HG03159 (cell line): Measurements from ENCODE around the gene PRKAG1.
"Not testable (repeated sequence)": the region's sequence is repeated elsewhere in the genome, so short reads cannot be mapped to it uniquely, and the experiment has no call there.

ENCODE experiments used
- ATAC-seq: cut with Tn5 transposase; IDR thresholded peaks from one replicate; pipeline ENCODE4 v1.9.1; 2021; ENCODE audit warnings: mild to moderate bottlenecking, moderate library complexity; ENCODE audit not compliant: unreplicated experiment

The PRKAG1 gene

GRCh38 chr12:49018261-49019119, at the start of gene PRKAG1:
TSS of gene PRKAG1 (minus strand) at chr12:49018776. CDS start at chr12:49018740, 36 bp downstream.
- ATAC-seq, result peak; percentile 87

- no peak for ATAC-seq
Observed at GRCh38 chr12:49066120-49066519, 47.5 kb upstream of the PRKAG1 start.

DNA sequence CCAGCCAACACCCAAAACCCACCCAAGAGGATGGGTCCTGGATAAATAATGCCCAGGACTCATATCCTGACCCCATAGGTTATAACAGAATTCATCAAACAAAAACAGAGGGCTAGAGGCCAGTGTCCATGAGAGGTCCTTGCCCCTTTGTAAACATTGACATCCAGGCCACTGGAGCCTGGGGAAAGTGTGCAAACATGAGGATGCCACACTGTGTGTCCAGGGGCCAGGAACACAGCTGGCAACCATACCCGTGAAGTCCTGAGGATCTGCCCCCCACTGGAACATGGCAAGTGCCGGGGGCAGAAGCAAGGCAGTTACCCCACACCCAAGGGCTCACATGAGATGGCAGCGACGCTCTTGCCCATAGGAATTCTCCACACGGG, 46.2 kb upstream of the PRKAG1 start:
- ATAC-seq, result no peak

DNA sequence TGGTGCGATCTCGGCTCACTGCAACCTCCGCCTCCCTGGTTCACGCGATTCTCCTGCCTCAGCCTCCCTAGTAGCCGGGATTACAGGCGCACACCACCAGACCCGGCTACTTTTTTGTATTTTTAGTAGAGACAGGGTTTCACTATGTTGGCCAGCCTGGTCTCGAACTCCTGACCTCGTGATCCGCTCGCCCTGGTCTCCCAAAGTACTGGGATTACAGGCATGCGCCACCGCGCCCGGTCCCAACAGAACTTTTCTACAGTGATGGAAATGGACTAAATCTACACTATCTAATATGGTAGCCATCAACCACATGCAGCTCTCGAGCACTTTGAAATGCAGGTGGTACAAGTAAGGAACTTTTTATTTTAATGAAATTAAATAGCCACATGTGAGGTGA, 43.3 kb upstream of the PRKAG1 start:
- ATAC-seq, result not testable (repeated sequence)

- no peak for ATAC-seq
Observed at GRCh38 chr12:49061157-49061650, 42.6 kb upstream of the PRKAG1 start.

GRCh38 chr12:49060237-49061156, 41.9 kb upstream of the PRKAG1 start, which contains the start of gene KMT2D:
TSS of gene KMT2D (minus strand) at chr12:49060794. CDS start at chr12:49055324, 5,470 bp downstream.
- peak; percentile 52 for ATAC-seq

DNA sequence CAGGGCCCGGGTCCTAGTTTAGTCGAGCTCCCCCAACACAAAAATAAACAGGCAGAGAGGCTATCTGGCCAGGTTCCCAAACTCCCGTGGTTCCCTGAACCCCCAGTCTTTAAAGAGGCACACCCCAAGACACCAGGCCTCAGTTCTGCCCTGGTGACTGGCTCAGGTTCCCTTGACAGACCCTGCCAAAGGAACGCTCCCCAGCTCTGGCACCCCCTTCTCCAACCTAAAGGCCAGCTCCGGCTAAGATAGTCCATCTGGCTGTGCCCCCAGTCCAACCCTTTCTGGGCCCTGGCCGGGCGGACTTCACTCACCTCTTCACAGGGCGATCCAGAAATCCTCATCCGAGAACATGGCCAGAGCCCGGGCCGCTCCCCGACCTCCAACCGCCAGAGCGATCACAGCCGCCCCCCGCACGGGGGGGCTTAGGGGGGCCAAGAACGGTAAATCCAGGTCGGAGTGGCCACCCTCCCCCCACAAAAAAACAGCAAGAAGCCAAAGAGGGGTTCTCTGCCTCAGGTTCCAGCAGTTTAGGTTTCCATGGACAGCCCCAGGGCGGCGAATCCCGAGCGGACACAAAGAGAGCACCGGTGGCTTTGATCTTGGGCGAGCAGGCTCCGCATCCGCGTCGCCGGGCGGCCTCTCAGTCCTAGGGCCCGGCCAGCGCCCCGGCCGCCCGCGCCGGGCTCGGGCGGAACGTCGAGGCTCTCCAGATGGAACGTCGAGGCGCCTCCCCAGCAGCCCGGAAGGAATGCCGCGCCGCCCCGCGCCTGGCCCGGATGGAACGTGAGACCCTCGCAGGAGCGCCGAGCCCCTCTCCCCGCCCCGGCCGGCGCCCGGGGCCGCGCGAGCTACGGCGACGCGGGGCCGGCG, 41.0 kb upstream of the PRKAG1 start:
- peak; percentile 12 for ATAC-seq

GRCh38 chr12:49059045-49059298, 40.4 kb upstream of the PRKAG1 start:
- ATAC-seq, result no peak

DNA sequence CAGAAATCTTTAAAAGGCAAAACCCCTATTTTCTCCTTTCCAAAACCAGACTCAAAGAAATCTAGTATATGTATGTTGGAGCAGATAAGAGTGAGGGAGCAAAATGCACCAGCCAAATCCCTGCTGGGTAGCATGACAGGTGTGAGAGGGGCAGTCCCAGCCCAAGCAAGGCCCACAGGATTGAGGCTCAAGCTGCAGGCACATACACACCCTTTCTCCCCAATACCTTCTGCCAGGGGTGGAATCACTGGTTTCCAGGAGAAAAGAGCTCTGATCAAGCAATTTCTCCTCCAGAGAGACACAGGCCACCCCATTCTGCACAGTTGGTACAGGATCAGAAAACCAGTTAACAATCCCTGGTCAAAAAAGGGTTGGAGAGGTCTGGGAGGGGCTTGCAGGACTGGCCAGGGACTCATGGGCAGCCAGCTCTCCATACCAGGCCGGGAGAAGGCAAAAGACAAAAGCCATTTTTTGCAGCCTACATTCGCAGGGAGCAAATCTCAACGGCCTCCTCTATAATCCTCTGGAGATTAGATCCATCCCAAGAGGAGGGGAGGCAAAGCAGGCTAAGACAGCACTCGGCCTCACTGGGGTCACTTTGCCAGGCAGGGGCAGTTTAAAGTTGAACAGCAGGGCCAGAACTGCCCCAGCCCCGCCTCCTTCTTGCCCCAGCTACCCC, 39.9 kb upstream of the PRKAG1 start:
- no peak for ATAC-seq

DNA sequence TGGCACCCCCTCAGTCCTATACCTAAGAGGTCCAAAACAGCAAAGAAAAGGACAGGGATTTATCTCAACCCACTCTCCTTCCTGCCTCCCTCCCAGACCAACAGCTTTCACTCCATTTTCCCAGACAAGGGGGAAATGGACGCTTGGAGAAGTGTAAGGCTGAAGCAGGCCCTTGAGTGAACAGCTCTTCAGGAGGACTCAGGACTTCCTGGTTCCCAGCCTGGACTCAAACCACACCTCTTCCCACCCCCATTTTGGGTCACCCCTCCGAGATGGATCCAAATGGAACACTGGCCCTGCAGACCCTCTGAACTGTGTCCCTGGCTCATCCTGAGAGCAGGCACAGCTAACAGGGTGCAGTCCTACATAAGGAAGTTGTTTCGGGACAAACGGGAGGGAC, 39.3 kb upstream of the PRKAG1 start:
- no peak for ATAC-seq

GRCh38 chr12:49055978-49056754, 37.6 kb upstream of the PRKAG1 start:
- peak; percentile 61 for ATAC-seq

- ATAC-seq, result no peak
Observed at GRCh38 chr12:49055092-49055491, 36.5 kb upstream of the PRKAG1 start.

DNA sequence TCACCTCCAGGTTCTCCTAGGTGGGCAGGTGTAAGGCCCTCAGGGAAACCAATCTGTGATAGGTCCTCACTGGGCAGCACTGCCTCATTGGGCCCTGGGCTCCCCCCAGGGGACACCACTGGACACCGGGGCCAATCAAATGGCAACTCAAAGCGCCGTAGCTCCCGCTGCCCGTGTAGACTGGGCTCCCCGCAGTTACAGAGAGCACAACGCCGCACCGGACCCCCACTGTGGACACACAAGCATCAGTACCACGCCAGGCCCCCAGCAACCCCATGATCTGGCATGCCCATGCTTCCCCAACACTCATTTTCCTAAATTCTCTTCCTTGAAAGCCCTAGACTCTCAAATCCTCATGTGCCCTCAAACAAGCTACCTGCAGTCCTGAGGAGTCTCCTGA, 35.9 kb upstream of the PRKAG1 start:
- no peak for ATAC-seq

DNA sequence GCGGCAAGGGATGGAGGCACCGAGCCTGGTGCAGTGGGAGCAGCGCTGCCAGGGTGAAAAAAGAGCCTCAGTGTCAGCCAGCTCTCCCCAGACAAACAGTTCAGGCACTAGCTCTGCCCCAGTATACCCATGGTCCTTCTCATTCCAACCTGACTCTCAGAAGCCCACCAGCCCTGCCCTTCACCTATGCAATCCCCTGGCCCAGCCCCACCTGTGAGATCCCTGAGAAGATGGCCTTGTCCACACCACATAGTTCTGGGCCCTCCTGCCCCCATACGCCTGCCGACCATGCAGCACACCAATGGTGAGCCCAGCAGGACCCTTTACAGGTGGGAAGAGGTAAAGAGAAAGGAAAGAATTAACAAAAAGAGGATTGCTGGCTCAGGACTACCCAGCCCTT, 35.5 kb upstream of the PRKAG1 start:
- no peak for ATAC-seq

- no peak for ATAC-seq
Observed at GRCh38 chr12:49052451-49053208, 34.1 kb upstream of the PRKAG1 start.

- no peak for ATAC-seq
Observed at GRCh38 chr12:49051777-49052438, 33.3 kb upstream of the PRKAG1 start.

GRCh38 chr12:49051373-49051764, 32.8 kb upstream of the PRKAG1 start:
- ATAC-seq, result no peak
